Coronary artery (tissue), 2 donors: Measurements from ENCODE around the gene DDX5.

Experiments used
- DNase-seq: peaks from one replicate; pipeline ENCODE4 v3.0.0-alpha.2; 2017; ENCODE audit warnings: low spot score
- H3K27ac ChIP-seq, 2 donors: fragments of 200-600 bp; sonication (generic); one replicate each; pipeline ENCODE4 v1.5.1; 2016 to 2019
- H3K4me3 ChIP-seq: fragments of 200-600 bp; sonication (generic); 2 replicates; pipeline ENCODE4 v1.5.1; 2016; ENCODE audit warnings: mild to moderate bottlenecking, moderate library complexity
- TF ChIP-seq, protein P1 (sequence below): fragments of 200-600 bp; sonication (generic); IDR thresholded peaks from one replicate; pipeline ENCODE4 v1.5.1; 2019; ENCODE audit warnings: antibody characterized with exemption

Gene DDX5

DNA sequence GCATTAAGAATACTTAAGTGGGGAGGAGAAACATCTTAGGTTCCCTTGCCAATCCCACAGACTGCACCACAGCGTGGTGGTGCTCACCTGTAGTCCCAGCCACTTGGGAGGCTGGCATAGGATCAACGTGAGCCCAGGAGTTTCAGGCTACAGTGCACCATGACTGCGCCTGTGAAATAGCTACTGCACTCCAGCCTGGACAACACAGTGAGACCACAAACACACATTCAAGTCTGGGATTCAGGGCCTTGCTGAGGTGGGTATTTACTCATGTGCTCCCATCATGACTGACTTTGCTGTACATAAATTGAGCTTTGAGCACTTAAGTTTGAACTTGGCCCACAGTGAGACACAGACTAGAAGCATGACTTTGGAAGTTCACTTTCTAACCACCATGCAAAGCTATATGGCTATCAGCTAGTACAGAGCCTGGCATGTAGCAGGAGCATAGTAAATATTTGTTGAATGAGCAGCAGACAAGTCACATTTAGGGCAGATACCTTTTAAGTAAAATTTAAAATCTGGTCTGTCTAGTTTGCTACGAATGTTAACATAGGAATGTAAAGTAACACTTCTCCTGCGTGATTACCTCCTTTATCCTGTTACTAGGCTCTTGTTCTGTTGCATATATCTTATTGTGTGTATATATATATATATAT lies 34.2 kb upstream of the DDX5 start:
- no peak overlapping the region for H3K4me3 ChIP-seq
- TF ChIP-seq, protein P1, sequence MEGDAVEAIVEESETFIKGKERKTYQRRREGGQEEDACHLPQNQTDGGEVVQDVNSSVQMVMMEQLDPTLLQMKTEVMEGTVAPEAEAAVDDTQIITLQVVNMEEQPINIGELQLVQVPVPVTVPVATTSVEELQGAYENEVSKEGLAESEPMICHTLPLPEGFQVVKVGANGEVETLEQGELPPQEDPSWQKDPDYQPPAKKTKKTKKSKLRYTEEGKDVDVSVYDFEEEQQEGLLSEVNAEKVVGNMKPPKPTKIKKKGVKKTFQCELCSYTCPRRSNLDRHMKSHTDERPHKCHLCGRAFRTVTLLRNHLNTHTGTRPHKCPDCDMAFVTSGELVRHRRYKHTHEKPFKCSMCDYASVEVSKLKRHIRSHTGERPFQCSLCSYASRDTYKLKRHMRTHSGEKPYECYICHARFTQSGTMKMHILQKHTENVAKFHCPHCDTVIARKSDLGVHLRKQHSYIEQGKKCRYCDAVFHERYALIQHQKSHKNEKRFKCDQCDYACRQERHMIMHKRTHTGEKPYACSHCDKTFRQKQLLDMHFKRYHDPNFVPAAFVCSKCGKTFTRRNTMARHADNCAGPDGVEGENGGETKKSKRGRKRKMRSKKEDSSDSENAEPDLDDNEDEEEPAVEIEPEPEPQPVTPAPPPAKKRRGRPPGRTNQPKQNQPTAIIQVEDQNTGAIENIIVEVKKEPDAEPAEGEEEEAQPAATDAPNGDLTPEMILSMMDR = no peak
- DNase-seq = no peak
- H3K27ac ChIP-seq = no peak overlapping the region

DNA sequence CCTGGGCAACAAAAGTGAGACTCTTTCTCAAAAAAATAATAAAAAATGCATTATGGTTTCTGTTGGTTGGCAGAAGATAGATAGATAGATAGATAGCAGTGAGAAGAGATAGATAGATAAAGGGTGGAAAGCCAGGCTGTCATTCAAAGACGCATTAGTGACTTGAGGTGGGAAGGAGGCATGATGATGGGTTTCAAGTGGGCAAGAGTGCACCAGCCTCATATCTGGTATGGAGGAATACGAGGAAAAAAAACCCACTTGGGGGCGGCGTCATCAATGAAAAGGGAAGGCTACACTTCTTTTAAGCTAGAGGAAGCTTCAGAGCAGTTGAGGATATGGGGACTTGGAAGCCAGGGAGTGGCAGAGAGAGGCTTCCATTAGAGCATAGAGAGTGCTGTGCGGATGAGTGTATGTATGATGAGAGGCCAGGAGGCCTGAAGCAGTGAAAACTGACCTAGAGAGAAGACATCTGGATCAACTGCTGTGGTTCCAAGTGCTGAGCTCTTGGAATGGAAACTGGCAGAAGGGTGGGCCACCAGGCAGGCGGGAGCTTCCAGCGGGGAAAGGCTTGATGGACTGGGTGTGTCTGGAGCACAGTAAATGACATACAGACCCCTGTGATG lies 32.5 kb upstream of the DDX5 start:
- DNase-seq = no peak
- Histone ChIP-seq H3K4me3 (no peak overlapping the region), H3K27ac (no peak overlapping the region)
- TF ChIP-seq, protein P1 = no peak

DNA sequence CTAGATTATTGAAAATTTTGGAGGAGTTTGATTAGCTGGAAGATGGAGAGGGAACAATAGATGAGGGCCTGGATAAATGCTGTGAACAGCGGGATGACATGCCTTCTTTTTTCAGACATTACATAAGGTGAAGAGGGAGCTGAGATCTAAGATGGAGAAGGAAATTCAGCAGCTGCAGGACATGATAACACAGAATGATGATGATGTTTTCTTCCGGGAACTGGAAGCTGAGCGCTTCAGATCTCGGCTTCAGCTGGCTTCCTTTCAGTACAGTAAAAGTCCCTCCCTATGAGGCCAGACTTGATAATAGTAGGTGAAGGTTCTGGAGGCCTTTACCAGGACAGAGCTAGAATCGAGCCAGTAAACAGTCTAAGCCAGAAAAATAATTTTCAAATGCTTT lies 31.4 kb upstream of the DDX5 start:
- TF ChIP-seq, protein P1 = no peak
- no peak for DNase-seq
- Histone ChIP-seq H3K27ac (no peak overlapping the region), H3K4me3 (no peak overlapping the region)

DNA sequence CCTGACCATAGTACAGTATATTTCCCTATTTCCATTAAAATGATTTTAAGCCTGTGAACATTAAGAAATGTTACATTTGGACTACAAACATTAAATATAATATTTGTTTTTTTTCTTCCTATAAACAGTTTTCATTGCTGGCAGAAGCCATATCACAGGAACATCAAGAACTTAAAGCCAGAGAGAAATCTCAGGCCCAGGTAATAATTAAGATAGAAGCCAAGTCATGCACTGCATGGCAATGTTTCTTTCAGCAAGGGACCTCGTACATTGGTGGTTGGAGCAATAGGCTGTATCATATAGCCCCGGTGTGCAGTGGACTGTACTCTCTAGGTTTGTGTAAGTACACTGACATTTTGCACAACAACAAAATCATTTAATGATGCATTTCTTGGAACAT lies 30.8 kb upstream of the DDX5 start:
- H3K27ac ChIP-seq = no peak overlapping the region
- TF ChIP-seq, protein P1 = no peak
- H3K4me3 ChIP-seq = no peak overlapping the region
- DNase-seq = no peak

DNA sequence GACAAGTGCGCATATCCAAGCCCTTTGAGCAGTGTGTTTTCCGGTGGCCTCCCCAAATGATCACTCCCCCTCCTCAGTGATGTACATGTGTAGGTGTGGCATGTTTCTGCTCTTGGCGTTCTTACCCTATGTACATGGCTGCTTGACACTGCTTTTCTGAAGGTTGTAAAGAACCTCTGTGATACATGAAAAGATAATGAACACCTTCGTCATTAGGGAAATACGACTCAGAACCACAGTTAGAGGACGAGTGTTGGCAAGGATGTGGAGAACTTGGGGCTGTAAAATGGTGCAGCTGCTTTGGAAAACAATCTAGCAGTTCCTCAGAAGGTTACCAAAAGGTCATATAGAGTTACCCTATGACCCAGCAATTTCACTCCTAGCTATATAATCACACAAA lies 29.3 kb upstream of the DDX5 start:
- TF ChIP-seq, protein P1 = no peak
- no peak for DNase-seq
- Histone ChIP-seq H3K27ac (no peak overlapping the region), H3K4me3 (no peak overlapping the region)

DNA sequence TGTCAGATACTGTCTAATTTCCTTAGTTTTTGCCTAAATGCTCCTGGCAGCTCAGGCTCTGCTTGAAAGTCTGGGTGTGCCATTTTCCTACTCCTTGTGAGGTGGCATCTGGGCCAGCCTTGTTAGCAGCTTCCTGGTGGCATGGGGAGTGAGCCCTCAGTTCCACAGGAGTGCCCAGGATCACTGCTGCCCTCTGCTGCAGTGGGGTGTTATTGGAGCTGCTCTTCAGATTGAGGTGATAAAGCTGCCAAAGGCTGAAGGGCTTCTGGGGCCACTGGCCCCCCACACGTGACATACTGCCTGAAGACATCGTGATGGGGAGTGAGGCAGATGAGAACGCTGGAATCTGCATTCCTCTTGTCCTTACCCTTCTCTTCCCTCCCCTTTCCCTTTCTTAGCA lies 28.1 kb upstream of the DDX5 start:
- H3K27ac ChIP-seq = no peak overlapping the region
- no peak for DNase-seq
- TF ChIP-seq, protein P1 = no peak
- H3K4me3 ChIP-seq = no peak overlapping the region

DNA sequence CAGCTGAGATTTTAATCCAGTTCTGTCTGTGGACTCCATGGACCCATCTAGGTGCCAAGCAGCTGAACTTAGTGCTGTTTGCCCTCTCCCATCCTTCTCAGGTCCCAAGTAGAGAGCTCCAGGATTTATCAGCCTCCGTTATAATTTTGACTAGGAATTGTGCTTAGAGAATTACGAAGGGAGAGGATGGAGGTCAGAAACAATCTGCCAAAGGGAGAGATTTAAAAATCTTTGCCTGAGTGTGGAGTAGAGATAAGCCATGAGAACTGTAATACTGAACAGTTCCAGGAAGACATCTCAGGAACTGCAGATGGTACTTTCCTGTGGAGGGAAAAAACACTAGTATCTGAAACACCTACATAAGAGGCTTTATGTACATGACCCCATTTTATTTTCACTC lies 27.7 kb upstream of the DDX5 start:
- Histone ChIP-seq H3K27ac (no peak overlapping the region), H3K4me3 (no peak overlapping the region)
- DNase-seq = no peak
- TF ChIP-seq, protein P1 = no peak
